BJ (cell line): ENCODE data around the gene TRRAP. TPM values are rescaled to one million over a fixed set of nuclear protein-coding genes. Genes with fewer than 3 reads are reported as not detected.
"Not testable (repeated sequence)": the region's sequence is repeated elsewhere in the genome, so short reads cannot be mapped to it uniquely, and the experiment has no call there.

Source experiments
- CTCF ChIA-PET: fragments of 350-600 bp; formaldehyde crosslinking; extraction: SDS; loops from one replicate; lab custom pipeline; 2021; ENCODE audit warnings: antibody characterized with exemption, inconsistent platforms; lab: Yijun Ruan, JAX
- POLR2A ChIA-PET: fragments of 300-600 bp; sonication (Branson Sonifier 250); formaldehyde crosslinking; extraction: SDS; loops from one replicate; lab custom pipeline; 2021; ENCODE audit warnings: antibody characterized with exemption; lab: Charles Lee
- DNase-seq: peaks from one replicate; pipeline ENCODE4 v3.0.0-alpha.2; 2011; ENCODE audit warnings: low read depth
- H3K27me3 ChIP-seq: 2 replicates; pipeline ENCODE4 v1.6.0; 2011; ENCODE audit warnings: low read length; ENCODE audit not compliant: control insufficient read depth, insufficient read depth
- H3K36me3 ChIP-seq: 2 replicates; pipeline ENCODE4 v1.5.1; 2011; ENCODE audit warnings: low read length; ENCODE audit not compliant: control insufficient read depth, insufficient read depth
- H3K4me3 ChIP-seq: 2 replicates; pipeline ENCODE4 v1.5.1; 2011; ENCODE audit warnings: low read depth, mild to moderate bottlenecking, control low read depth, low read length
- polyA plus RNA-seq: library from polyadenylated mRNA; depleted of rRNA; stranded (reverse); fragments of >200 nt; gene quantifications from 2 replicates; pipeline ENCODE4 v1.2.3, GENCODE V29; 2011
- TF ChIP-seq, protein P1 (sequence below): IDR thresholded peaks from 2 replicates; pipeline ENCODE4 v1.5.1; 2011; ENCODE audit warnings: low read depth, mild to moderate bottlenecking, control low read depth, inconsistent platforms, low read length, moderate library complexity; ENCODE audit not compliant: insufficient read depth

Gene TRRAP
- polyA plus RNA-seq, 1 experiment = 17.2 TPM

DNA sequence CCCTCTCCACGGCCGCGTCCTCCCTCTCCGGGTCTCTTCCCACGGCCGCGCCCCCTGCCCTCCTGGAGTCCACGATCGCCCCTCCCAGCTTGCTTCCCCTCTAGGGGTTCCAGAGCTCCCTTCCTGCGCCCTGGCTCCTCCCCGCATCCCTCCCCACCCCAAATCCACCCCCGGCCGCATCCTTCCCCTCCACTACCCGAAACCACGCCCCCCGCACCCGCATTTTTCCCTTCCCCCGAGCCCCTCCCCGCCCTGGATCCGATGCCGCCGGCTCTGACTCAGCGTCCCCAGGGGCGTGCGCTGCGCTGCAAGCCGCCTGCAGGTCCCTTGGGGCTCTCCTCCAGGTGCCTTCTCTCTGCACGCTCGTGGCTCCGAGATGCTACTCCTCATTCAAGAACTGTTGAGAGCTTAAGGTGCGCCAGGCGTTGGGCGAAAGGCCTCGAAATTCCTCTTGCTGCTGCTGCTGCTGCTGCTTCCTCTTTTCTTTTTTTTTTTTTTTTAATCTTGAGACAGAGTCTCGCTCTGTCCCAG is 8.1 kb upstream of the TRRAP start:
- peaks cover 10% of the 10 kb centered on the region for H3K27me3 ChIP-seq
- ChIA-PET POLR2A (no interaction called here), CTCF (interaction anchor here (0.7 to 2.7 kb wide), 2 partner anchors 8 to 39 kb away, joined by 3 to 18 read pairs; partner anchors contain the start of gene TRRAP)
- peak overlapping the region; percentile 56 for H3K4me3 ChIP-seq
- H3K36me3 ChIP-seq = no peaks in the 10 kb centered on the region
- TF ChIP-seq, protein P1, sequence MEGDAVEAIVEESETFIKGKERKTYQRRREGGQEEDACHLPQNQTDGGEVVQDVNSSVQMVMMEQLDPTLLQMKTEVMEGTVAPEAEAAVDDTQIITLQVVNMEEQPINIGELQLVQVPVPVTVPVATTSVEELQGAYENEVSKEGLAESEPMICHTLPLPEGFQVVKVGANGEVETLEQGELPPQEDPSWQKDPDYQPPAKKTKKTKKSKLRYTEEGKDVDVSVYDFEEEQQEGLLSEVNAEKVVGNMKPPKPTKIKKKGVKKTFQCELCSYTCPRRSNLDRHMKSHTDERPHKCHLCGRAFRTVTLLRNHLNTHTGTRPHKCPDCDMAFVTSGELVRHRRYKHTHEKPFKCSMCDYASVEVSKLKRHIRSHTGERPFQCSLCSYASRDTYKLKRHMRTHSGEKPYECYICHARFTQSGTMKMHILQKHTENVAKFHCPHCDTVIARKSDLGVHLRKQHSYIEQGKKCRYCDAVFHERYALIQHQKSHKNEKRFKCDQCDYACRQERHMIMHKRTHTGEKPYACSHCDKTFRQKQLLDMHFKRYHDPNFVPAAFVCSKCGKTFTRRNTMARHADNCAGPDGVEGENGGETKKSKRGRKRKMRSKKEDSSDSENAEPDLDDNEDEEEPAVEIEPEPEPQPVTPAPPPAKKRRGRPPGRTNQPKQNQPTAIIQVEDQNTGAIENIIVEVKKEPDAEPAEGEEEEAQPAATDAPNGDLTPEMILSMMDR = 0 out of 2 replicates have a peak, but pooled peaks have one; percentile 1
- DNase-seq = no peak

DNA sequence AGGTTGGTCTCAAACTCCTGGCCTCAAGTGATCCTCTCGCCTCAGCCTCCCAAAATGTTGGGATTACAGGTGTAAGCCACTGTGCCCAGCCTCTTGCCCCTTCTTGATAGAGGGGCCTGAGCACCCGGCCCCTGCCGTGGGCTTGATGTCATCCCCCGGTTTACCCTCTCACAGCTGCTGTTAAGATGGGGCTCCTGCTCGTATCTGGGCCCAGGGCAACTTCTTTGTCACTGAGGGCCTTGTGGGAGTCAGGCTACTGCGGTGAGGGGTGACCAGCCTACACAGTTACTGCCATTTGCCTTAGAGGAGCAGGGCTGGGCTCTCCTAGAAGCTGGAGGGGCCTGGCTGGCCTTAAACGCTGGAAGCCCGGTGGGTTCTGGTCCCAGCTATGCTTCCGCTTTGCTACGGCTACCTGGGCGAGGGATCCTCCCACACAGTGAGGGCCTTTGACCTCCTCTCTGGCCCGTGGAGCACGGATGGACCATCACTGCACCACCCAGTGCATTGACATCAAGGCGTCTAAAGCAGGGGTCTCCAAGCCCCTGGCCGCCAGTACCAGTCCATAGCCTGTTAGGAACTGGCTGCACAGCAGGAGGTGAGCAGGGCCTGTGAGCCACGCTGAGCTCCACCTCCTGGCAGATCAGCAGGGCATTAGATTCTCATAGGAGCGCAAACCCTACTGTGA is 7.4 kb upstream of the TRRAP start:
- CTCF ChIA-PET = interaction anchor here (0.7 to 2.7 kb wide), 3 partner anchors 8 to 40 kb away, joined by 3 to 18 read pairs (median 12); partner anchors contain the start of gene TRRAP
- TF ChIP-seq, protein P1 = no peak
- no peak for DNase-seq
- H3K27me3 ChIP-seq = peaks cover 10% of the 10 kb centered on the region
- H3K36me3 ChIP-seq = no peaks in the 10 kb centered on the region
- POLR2A ChIA-PET = no interaction called here
- H3K4me3 ChIP-seq = no peak overlapping the region

DNA sequence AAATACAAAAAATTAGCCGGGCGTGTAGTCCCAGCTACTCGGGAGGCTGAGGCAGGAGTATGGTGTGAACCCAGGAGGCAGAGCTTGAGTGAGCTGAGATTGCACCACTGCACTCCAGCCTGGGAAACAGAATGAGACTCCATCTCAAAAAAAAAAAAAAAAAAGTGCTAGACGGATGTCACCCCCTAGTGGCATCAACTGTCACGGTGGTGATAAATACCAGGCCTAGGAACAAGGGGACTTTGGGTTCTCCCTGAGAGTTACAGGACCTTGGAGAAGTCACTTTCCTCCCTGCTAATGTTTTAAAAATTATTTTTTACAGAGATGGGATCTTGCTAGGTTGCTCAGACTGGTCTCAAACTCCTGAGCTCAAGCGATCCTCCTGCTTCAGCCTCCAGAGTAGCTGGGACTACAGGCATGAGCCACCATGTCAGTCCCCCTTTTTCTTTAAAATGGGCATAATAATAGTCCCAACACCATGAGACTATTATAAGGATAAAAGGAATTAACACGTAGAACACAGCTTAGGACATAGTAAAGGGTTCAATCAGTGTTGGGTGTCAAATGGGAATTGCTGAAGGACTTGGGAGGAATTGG is 5.9 kb upstream of the TRRAP start:
- H3K36me3 ChIP-seq = no peaks in the 10 kb centered on the region
- peaks cover 10% of the 10 kb centered on the region for H3K27me3 ChIP-seq
- CTCF ChIA-PET = interaction anchor here (0.6 to 2.7 kb wide), 5 partner anchors 31 to 494 kb away, joined by 3 to 18 read pairs (median 3); no protein-coding TSS in a partner anchor
- TF ChIP-seq, protein P1 = peak; percentile 12; the same call in 1 of the 2 replicates
- POLR2A ChIA-PET = no interaction called here
- DNase-seq = no peak
- H3K4me3 ChIP-seq = no peak overlapping the region

DNA sequence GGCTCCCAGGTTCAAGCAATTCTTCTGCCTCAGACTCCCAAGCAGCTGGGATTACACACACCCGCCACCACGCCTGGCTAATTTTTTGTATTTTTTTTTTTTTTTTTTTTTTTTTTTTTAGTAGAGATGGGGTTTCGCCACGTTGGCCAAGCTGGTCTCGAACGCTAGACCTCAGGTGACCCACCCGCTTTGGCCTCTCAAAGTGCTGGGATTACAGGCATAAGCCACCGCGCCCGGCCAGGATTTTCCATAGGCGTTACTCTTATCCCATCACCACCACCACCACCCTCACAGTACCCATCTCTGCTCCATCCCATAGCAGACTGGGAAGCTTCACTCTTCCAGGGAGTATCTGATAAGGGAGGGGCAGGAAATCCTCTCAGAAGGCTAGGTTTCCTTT is 4.7 kb upstream of the TRRAP start:
- POLR2A ChIA-PET = not testable (repeated sequence)
- CTCF ChIA-PET = interaction anchor here (0.6 kb wide), 1 partner anchor 35 kb away, joined by 3 read pairs; no protein-coding TSS in a partner anchor

DNA sequence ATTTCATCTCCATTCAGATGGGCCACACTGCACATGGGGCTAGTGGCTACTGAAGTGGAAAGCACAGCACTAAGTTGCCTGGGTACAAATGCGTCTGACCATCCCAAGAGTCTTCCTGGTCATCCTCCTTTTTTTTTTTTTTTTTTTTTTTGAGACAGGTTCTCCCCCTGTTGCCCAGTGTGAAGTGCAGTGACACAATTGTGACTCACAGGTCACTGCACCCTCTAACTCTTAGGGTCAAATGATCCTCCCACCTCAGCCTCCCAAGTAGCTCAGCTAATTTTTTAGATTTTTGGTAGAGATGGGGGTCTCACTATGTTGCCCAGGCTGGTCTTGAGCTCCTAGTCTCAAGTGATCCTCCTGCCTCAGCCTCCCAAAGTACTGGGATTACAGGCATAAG is 3.4 kb upstream of the TRRAP start:
- Histone ChIP-seq H3K36me3 (no peaks in the 10 kb centered on the region), H3K4me3 (no peak overlapping the region), H3K27me3 (no peaks in the 10 kb centered on the region)
- ChIA-PET CTCF (interaction anchor here (0.6 kb wide), 1 partner anchor 659 kb away, joined by 4 read pairs; no protein-coding TSS in a partner anchor), POLR2A (no interaction called here)
- no peak for DNase-seq
- TF ChIP-seq, protein P1 = no peak

More for the DNA sequence above, 4.7 kb upstream of the TRRAP start:
- H3K36me3 ChIP-seq, H3K27me3 ChIP-seq, DNase-seq, H3K4me3 ChIP-seq: not testable (repeated sequence)
